Skeletal muscle cell (primary cell): ENCODE data around the gene ZDHHC8.

Experiments
- DNase-seq: peaks from one replicate; pipeline ENCODE4 v3.0.0-alpha.2; 2010; ENCODE audit warnings: low read depth
- H3K4me3 ChIP-seq: 2 replicates; pipeline ENCODE4 v1.5.1; 2011; ENCODE audit warnings: low read depth, mild to moderate bottlenecking, control low read depth, low read length, moderate library complexity

Gene ZDHHC8

GRCh38 chr22:20094197-20094807, 37.3 kb upstream of the ZDHHC8 start:
- H3K4me3 ChIP-seq, result no peak overlapping the region
- no peak for DNase-seq

DNA sequence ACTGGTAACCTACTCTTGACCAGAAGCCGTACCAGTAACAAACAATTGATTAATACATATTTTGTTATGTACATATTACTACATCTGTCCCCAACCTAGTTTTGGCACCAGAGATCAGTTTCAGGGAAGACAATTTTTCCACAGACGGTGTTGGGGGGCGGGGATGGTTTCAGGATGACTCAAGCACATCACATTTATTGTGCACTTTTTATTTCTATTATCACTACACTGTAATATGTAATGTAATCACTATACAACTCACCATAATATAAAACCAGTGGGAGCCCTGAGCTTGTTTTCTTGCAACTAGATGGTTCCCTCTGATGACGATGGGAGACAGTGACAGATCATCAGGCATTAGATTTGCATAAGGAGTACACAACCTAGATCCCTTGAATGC, 36.1 kb upstream of the ZDHHC8 start:
- DNase-seq, result no peak
- H3K4me3 ChIP-seq, result no peak overlapping the region

DNA sequence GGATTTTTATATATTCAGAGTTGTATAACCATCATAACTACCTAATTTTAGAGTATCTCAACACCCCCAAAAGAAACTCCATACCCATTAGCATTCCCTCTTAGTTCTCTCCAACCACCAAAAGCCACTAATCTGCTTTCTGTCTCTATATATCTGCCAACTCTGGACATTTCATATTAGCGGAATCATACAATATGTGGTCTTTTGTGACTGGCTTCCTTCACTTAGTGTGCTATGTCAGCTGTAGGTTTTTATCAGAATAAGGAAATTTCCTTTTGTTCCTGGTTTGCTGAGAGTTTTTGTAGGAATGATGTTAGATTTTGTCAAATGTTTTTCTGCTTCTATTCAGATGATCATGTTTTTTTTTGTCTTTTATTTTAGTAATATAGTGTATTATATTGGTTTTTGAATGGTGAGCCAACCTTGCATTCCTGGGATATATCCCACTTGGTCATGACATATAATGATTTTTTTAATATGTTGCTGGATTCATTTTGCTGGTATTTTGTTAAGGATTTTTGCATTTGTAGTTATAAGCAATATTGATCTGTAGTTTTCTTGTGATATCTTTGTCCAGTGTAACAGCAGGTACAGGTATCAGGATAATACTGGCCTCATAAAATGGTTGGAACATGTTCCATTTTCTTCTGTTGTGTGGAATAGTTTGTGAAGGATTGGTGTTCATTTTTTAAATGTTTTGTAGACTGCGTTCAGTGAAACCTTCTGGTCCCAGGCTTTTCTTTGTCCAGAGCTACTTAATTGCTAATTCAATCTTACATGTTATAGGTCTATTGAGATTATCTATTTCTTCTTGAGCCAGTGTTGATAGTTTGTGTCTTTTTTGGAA, 34.8 kb upstream of the ZDHHC8 start:
- H3K4me3 ChIP-seq, result no peak overlapping the region
- no peak for DNase-seq

- H3K4me3 ChIP-seq, result no peak overlapping the region
- no peak for DNase-seq
Observed at GRCh38 chr22:20099099-20099711, 32.4 kb upstream of the ZDHHC8 start.

DNA sequence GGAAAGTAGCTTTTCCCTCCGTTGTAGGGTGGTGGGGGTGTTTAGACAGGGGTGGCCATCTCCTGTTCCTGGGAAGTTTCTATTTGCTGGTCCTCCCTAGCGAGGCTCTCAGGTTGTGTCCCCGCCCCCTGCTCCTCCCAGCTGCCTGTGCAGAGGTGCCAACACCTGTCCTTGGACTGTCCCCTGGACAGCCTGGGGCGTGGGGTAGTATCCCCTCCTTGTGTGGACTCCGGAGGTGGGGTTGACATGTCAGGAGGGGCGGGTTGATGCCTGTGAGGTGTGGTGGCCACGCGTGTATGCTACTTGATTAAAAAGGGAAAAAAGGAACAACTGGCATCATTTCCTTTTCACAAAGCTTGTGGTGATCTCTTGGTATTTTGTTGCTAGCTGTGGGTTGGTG, 30.0 kb upstream of the ZDHHC8 start:
- H3K4me3 ChIP-seq, result no peak overlapping the region
- DNase-seq, result no peak

- no peak overlapping the region for H3K4me3 ChIP-seq
- DNase-seq, result no peak
Observed at GRCh38 chr22:20102203-20102780, 29.3 kb upstream of the ZDHHC8 start.

GRCh38 chr22:20105456-20106204, 26.0 kb upstream of the ZDHHC8 start:
- H3K4me3 ChIP-seq, result no peak overlapping the region
- DNase-seq, result no peak

GRCh38 chr22:20106205-20106848, 25.3 kb upstream of the ZDHHC8 start:
- no peak for DNase-seq
- no peak overlapping the region for H3K4me3 ChIP-seq

DNA sequence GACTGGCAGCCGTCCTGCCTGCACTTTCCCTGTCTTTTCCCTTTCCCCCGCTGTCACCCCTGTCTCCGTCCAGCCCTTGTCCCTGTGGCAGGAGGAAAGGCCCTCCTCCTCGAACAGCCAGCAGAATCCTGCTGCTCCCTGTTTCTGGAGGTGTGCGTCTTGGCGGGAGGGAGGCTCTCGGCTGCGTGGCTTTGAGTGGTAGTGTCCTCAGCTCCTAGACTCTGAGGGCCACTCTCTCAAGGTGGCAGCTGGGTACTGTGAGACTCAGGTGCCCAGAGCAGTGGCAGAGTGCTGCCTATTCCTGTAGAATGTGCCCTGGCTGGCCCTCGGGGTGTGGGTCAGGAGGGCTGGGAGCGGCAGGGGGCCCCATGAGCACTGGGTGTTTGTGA, 24.8 kb upstream of the ZDHHC8 start:
- H3K4me3 ChIP-seq, result no peak overlapping the region
- no peak for DNase-seq

GRCh38 chr22:20107471-20107901, 24.1 kb upstream of the ZDHHC8 start:
- DNase-seq, result no peak
- no peak overlapping the region for H3K4me3 ChIP-seq

- H3K4me3 ChIP-seq, result no peak overlapping the region
- no peak for DNase-seq
Observed at GRCh38 chr22:20107951-20108756, 23.4 kb upstream of the ZDHHC8 start.

- DNase-seq, result no peak
- no peak overlapping the region for H3K4me3 ChIP-seq
Observed at GRCh38 chr22:20108757-20109230, 22.8 kb upstream of the ZDHHC8 start.

GRCh38 chr22:20109411-20110358, 21.9 kb upstream of the ZDHHC8 start:
- no peak overlapping the region for H3K4me3 ChIP-seq
- no peak for DNase-seq

- no peak for DNase-seq
- H3K4me3 ChIP-seq, result no peak overlapping the region
Observed at GRCh38 chr22:20110359-20110985, 21.1 kb upstream of the ZDHHC8 start.

DNA sequence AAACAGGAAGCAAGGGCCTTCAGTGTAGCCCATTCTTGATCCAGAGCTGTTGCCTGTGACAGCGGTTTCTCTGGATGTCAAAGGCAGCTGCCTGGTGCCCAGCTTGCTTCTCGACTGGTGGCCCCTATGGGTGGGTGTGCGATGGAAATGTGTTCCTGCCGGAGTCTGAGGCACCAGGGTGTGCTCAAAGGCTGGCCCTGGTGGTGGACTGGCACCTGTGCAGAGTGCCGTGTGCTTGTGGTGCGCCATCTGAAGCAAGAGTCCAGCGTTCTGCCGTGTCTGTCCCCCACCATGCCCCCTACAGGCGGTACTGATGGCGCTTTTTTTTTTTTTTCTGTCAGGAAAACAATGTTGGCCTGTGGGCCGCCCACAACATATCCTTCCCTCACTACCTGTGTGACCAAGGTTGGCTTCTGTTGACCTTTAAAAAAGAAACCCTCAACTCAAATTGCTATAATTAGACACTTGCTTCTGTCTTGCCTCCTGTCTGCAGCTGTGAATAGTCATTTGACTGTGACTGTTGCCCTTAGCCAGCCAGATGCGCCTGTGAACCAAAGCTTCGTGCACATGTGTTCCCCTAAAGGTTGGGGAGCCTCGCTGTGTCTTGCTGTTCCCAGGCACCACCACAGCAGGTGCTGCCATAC, 20.4 kb upstream of the ZDHHC8 start:
- H3K4me3 ChIP-seq, result no peak overlapping the region
- DNase-seq, result no peak
